ENCODE measurements around the gene REEP5.
"Not testable (repeated sequence)": the region's sequence is repeated elsewhere in the genome, so short reads cannot be mapped to it uniquely, and the experiment has no call there.

REEP5 gene

GRCh38 chr5:112878760-112879159, 43.3 kb downstream of the REEP5 start:
- Mint-ChIP-seq H3K4me3 (peak overlapping the region; percentile 28 to 54), H3K9me3 (no peaks in the 10 kb centered on the region), H3K27ac (peak overlapping the region; percentile 86 to 88), H3K27me3 (no peaks in the 10 kb centered on the region), H3K4me1 (peaks cover 29% of the 10 kb centered on the region)
- ATAC-seq (peak; percentile 93), DNase-seq (peak; percentile 57 to 67)

- Mint-ChIP-seq H3K4me1 (peaks cover 34% of the 10 kb centered on the region), H3K9me3 (no peaks in the 10 kb centered on the region), H3K4me3 (no peak overlapping the region), H3K27ac (peak overlapping the region in 1 of 2 donors; percentile 14), H3K27me3 (no peaks in the 10 kb centered on the region)
- DNase-seq (no peak), ATAC-seq (no peak)
These were observed 43.9 kb downstream of the REEP5 start for GRCh38 chr5:112878101-112878500.

- Mint-ChIP-seq H3K4me3 (no peak overlapping the region), H3K9me3 (no peaks in the 10 kb centered on the region), H3K27me3 (no peaks in the 10 kb centered on the region), H3K27ac (no peak overlapping the region), H3K4me1 (peaks cover 34% of the 10 kb centered on the region)
- DNase-seq (no peak), ATAC-seq (no peak)
These were observed 45.7 kb downstream of the REEP5 start for GRCh38 chr5:112876362-112876761.

GRCh38 chr5:112870966-112871365, 51.1 kb downstream of the REEP5 start:
- DNase-seq (no peak), ATAC-seq (no peak)
- Mint-ChIP-seq H3K27ac (peak overlapping the region in 1 of 2 donors; percentile 78), H3K4me3 (no peak overlapping the region), H3K4me1 (peaks cover 50% of the 10 kb centered on the region), H3K9me3 (no peaks in the 10 kb centered on the region), H3K27me3 (no peaks in the 10 kb centered on the region)

- DNase-seq, result peak in 1 of 2 donors; percentile 24
- Mint-ChIP-seq H3K4me1 (peaks cover 50% of the 10 kb centered on the region), H3K4me3 (no peak overlapping the region), H3K27ac (no peak overlapping the region), H3K27me3 (no peaks in the 10 kb centered on the region), H3K9me3 (no peaks in the 10 kb centered on the region)
- ATAC-seq, result peak; percentile 84
These were observed 52.1 kb downstream of the REEP5 start for GRCh38 chr5:112869948-112870347.

- Mint-ChIP-seq H3K4me3 (no peak overlapping the region), H3K4me1 (peaks cover 55% of the 10 kb centered on the region), H3K27ac (peak overlapping the region in 1 of 2 donors; percentile 84), H3K9me3 (no peaks in the 10 kb centered on the region), H3K27me3 (no peaks in the 10 kb centered on the region)
- no peak for ATAC-seq
- DNase-seq, result no peak
These were observed 54.6 kb downstream of the REEP5 start for GRCh38 chr5:112867411-112867810.

- DNase-seq, result no peak
- H3K4me1 Mint-ChIP-seq, result peaks cover 59% of the 10 kb centered on the region
- peak overlapping the region; percentile 76 to 92 for H3K27ac Mint-ChIP-seq
- peak; percentile 58 for ATAC-seq
- no peak overlapping the region for H3K4me3 Mint-ChIP-seq
- no peaks in the 10 kb centered on the region for H3K9me3 Mint-ChIP-seq
- H3K27me3 Mint-ChIP-seq, result no peaks in the 10 kb centered on the region
These were observed 55.3 kb downstream of the REEP5 start for GRCh38 chr5:112866739-112867138.

- Mint-ChIP-seq H3K4me3 (no peak overlapping the region), H3K9me3 (no peaks in the 10 kb centered on the region), H3K27ac (peak overlapping the region in 1 of 2 donors; percentile 19), H3K27me3 (no peaks in the 10 kb centered on the region), H3K4me1 (peaks cover 64% of the 10 kb centered on the region)
- no peak for DNase-seq
- no peak for ATAC-seq
These were observed 56.9 kb downstream of the REEP5 start for GRCh38 chr5:112865128-112865527.

GRCh38 chr5:112863549-112863948, 58.5 kb downstream of the REEP5 start:
- peak overlapping the region; percentile 90 to 91 for H3K4me3 Mint-ChIP-seq
- peaks cover 1% of the 10 kb centered on the region for H3K27me3 Mint-ChIP-seq
- H3K4me1 Mint-ChIP-seq, result peaks cover 50% of the 10 kb centered on the region
- no peak for DNase-seq
- peak overlapping the region; percentile 73 to 88 for H3K27ac Mint-ChIP-seq
- no peaks in the 10 kb centered on the region for H3K9me3 Mint-ChIP-seq
- ATAC-seq, result no peak

- H3K27ac Mint-ChIP-seq, result peak overlapping the region; percentile 98 to 99
- H3K4me1 Mint-ChIP-seq, result peaks cover 38% of the 10 kb centered on the region
- no peaks in the 10 kb centered on the region for H3K9me3 Mint-ChIP-seq
- H3K4me3 Mint-ChIP-seq, result peak overlapping the region; percentile 90 to 91
- ATAC-seq (no peak), DNase-seq (no peak)
- peaks cover 13% of the 10 kb centered on the region for H3K27me3 Mint-ChIP-seq
These were observed 59.9 kb downstream of the REEP5 start for GRCh38 chr5:112862085-112862484.

GRCh38 chr5:112861638-112861985, 60.4 kb downstream of the REEP5 start:
- peaks cover 15% of the 10 kb centered on the region for H3K27me3 Mint-ChIP-seq
- ATAC-seq (no peak), DNase-seq (no peak)
- H3K9me3 Mint-ChIP-seq, result no peaks in the 10 kb centered on the region
- peak overlapping the region; percentile 98 to 99 for H3K27ac Mint-ChIP-seq
- H3K4me1 Mint-ChIP-seq, result peaks cover 34% of the 10 kb centered on the region
- H3K4me3 Mint-ChIP-seq, result peak overlapping the region; percentile 90 to 91

- Mint-ChIP-seq H3K27ac (peak within 1 kb of the TSS; percentile 98 to 99), H3K27me3 (peaks cover 20% of the 10 kb centered on the region), H3K4me3 (peak within 1 kb of the TSS; percentile 90 to 91), H3K9me3 (no peaks in the 10 kb centered on the region), H3K4me1 (peaks cover 28% of the 10 kb centered on the region)
- ATAC-seq (peak; percentile 96), DNase-seq (peak; percentile 86 to 90)
These were observed 60.9 kb downstream of the REEP5 start, which contains the start of gene SRP19 for GRCh38 chr5:112860929-112861637. SRP19 (plus strand) TSS chr5:112861287; CDS start chr5:112861377, 90 bp downstream.

GRCh38 chr5:112860571-112860928, 61.5 kb downstream of the REEP5 start:
- Mint-ChIP-seq H3K4me3 (peak overlapping the region; percentile 90 to 91), H3K4me1 (peaks cover 28% of the 10 kb centered on the region), H3K27me3 (peaks cover 26% of the 10 kb centered on the region), H3K27ac (peak overlapping the region; percentile 98 to 99)
- not testable (repeated sequence) for H3K9me3 Mint-ChIP-seq, ATAC-seq
- peak in 1 of 2 donors; percentile 15 for DNase-seq

- Mint-ChIP-seq H3K9me3 (peaks cover 8 to 14% of the 10 kb centered on the region in 2 donors), H3K27ac (no peak overlapping the region), H3K4me1 (peaks cover 19% of the 10 kb centered on the region), H3K4me3 (no peak overlapping the region), H3K27me3 (peaks cover 50% of the 10 kb centered on the region)
- DNase-seq, result no peak
- ATAC-seq, result no peak
These were observed 64.2 kb downstream of the REEP5 start for GRCh38 chr5:112857866-112858265.

GRCh38 chr5:112854651-112855050, 67.4 kb downstream of the REEP5 start:
- no peak for DNase-seq
- Mint-ChIP-seq H3K4me3 (no peak overlapping the region), H3K27ac (no peak overlapping the region), H3K9me3 (peaks cover 8 to 14% of the 10 kb centered on the region in 2 donors), H3K4me1 (no peaks in the 10 kb centered on the region), H3K27me3 (peaks cover 50% of the 10 kb centered on the region)
- ATAC-seq, result no peak

- Mint-ChIP-seq H3K27ac (no peak overlapping the region), H3K4me3 (no peak overlapping the region), H3K9me3 (peaks cover 4 to 6% of the 10 kb centered on the region in 2 donors), H3K27me3 (peaks cover 18% of the 10 kb centered on the region), H3K4me1 (peaks cover 5% of the 10 kb centered on the region)
- ATAC-seq, result no peak
- no peak for DNase-seq
These were observed 72.1 kb downstream of the REEP5 start for GRCh38 chr5:112849912-112850311.

All from stimulated activated naive CD8-positive, alpha-beta T cell treated with anti-CD3 and anti-CD28 coated beads, Interleukin-15, amount 100 ng/mL, for 72 hours (primary cell).